ENCODE data around the gene KCNK6.
A peak's percentile ranks its signal among the peaks of the same experiment; 100 is the strongest.

The KCNK6 gene

GRCh38 chr19:38293281-38293680, 26.4 kb upstream of the KCNK6 start:
- intact Hi-C loops (cut with DNase I), result no loop called here
- DNase-seq, result peak in 1 of 10 donors; percentile 71

DNA sequence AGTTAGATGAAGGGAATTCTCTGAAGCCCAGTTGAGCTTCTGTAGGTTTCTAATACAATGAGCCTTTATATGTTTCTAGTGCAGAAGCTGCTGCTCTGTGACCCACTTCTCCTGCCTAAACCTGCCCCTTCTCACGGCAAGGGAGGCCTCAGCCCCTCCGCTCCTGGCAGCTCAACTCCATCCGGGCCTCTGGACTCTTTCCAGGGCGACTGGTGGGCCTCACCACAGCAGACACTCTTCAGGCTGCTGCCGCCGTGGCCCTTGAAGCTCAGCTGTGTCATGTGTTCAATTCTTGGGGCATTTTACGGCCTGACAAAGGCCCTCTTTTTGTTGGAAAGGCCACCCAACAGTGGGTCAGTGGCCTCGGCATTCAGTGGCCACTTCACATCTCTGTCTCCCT, 25.6 kb upstream of the KCNK6 start:
- peak in 3 of 10 donors; percentile 24 to 47 (median 37) for DNase-seq
- intact Hi-C loops (cut with DNase I), result no loop called here

DNA sequence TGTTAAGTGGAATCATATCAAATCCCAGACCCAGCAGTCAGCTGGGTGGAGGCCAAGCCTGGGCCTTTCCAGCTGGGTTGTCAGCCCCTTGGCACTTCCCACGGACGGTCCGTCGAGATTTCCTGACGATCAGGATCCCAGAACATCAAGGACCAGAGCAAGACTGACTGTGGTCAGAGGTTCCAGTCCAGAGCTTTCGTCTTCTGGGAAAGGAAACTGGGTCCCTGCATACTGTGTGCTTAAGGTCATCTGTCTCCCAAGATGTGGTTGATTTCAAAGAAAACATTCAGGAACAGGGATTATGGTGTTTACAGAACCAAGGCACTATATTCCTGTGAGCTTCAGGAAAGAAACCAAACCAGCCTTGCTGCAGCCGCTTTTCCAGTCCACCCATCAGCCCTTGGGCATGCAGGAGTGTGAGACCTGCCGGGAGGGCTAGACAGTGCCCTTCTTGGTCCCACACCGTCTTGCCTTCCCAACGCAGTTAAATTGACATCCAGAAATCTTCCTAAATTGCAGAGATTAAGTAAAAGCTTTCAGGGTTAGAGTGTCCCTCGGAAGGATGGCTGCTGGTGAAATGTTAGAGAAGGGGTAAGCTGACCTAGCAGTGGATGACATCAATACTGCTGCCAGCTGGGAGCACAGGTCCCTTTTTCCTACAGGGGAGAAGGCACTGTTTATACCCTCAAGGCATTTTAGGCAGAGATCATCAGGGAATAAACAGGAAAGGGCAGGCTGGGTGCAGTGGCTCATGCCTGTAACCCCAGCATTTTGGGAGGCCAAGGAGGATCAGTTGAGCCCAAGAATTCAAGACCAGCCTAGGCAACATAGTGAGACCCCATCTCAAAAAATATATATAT, 20.6 kb upstream of the KCNK6 start:
- peak in 1 of 10 donors; percentile 64 for DNase-seq
- intact Hi-C loops (cut with DNase I), result no loop called here

DNA sequence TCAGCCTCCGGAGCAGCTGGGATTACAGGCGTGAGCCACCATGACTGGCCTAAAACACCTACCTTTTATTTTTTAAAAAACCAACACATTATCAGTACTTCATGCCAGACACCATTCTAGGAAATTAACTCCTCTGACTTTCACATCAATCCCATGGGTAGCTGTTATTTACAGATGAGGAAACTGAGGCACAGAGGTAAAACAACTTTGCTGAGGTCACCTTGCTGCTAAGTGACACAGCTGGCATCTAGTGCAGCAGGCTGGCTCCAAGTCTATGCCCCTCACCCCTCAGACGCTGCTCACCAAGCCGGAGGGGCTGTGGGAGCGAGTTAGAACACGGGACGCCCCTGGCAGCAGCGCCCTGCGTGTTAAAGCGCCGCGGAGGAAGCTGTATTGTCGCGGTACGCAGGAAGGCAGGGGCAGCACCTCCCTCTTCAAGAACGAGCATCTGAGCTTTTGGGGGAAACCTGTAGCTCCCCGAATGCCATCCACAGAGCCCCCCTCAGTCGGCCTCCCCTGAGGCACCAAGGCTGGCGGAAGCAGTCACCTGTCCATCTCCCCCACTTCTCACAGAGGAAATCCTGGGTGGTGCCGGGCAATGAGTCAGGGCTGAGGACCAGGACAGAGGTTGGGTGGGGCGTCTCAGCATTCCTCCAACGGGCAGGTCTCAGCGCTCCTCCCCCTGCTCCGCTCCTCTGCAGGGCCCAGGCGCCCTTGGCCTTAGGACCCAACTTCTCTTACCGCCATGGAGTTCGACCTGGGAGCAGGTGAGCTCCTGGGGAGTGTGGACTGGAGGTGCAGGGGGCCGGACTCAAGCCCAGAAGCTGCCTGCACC, 15.9 kb upstream of the KCNK6 start, which contains the start of gene C19orf33:
Gene C19orf33, plus strand, starts transcription at position 735 of the 835 bp plus-strand sequence. Its CDS starts 11 bp downstream, at position 746.
- intact Hi-C loops (cut with DNase I), result no loop called here

DNA sequence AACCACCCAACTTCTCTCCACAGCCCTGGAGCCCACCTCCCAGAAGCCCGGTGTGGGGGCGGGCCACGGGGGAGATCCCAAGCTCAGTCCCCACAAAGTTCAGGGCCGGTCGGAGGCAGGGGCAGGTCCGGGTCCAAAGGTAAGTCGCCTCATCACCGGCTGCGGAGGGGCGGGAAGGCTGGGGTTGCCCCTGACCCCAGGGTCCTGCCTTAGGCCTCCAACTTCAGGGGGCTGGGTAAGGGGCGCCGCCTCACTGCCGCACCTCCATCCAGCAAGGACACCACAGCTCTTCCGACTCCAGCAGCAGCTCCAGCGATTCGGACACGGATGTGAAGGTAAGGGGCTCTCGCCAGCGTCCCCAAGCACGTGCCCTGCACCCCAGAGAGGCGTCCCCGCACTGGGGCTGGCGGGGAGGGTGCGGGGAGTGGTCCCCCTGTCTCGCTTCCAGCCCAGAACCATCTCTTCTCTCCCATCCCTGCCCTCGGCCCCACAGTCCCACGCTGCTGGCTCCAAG, 15.2 kb upstream of the KCNK6 start:
- peak in 1 of 10 donors; percentile 85 for DNase-seq
- intact Hi-C loops (cut with DNase I), result no loop called here

More for the DNA sequence above, 15.9 kb upstream of the KCNK6 start, which contains the start of gene C19orf33:
- DNase-seq, result no peak

DNA sequence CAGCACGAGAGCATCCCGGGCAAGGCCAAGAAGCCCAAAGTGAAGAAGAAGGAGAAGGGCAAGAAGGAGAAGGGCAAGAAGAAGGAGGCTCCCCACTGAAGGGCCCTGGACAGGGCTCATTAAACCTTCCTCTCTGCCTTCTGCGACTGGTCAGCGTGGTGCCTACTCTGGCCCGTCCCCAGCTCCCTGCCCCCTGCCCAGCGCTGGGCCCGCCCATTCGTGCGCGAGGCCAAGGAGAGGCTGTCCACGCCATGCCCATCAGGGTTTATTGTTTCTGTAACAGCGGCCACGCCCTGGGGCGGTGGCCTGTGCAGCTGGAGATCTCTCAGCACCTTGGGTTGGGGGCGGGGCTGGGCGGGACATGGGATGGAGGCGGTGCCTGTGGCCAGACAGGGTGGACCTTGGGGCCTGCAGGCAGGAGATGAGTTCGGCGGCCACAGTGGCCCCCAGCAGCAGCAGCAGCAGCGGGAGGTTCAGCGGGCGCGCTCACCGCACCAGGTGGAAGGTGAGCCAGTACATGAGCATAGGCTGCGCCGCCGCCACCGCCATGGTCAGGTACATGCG, 14.7 kb upstream of the KCNK6 start:
- DNase-seq, result no peak
- intact Hi-C loops (cut with DNase I), result no loop called here

GRCh38 chr19:38306236-38306635, 13.4 kb upstream of the KCNK6 start:
- intact Hi-C loops (cut with DNase I), result no loop called here
- no peak for DNase-seq

DNA sequence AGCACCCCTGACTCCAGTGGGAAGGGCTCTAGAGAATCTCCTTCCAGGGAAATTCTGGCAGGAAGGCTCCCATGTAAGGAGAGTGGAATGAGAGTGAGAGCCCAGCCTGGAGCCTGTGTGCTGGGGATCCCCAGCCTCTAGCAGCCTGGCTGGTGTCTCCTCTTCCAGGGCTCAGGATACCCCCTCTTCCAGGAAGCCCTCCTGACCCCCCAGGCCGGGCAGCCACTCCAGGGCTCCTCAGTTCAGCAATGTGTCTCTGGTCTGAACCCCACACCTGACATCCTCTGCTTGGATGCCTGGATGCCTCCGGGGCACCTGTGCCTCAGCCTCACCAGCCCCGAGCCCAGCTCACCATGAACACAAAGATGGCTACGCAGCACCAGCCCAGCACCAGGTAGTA, 12.6 kb upstream of the KCNK6 start:
- DNase-seq, result no peak

DNA sequence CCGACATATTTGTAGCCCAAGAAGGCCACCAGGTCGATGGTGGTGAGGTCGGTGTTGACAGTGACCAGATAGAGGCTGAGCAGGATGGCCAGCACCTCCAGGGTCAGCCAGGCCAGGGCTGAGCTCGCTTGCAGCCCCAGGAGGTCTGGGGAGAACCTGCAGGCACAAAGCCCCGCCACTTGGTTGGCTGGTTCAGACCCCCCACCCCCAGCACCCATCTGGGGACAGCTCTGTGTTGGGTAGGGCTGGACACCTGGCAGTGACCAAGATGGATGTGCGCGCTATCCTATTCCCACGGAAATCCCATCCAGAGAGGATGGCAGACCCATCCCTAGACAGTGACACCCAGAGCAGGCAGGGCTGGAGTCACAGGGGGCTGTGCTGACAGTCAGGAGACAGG, 12.0 kb upstream of the KCNK6 start:
- intact Hi-C loops (cut with DNase I), result no loop called here
- no peak for DNase-seq

More for the DNA sequence above, 12.6 kb upstream of the KCNK6 start:
- intact Hi-C loops (cut with DNase I), result no loop called here

DNA sequence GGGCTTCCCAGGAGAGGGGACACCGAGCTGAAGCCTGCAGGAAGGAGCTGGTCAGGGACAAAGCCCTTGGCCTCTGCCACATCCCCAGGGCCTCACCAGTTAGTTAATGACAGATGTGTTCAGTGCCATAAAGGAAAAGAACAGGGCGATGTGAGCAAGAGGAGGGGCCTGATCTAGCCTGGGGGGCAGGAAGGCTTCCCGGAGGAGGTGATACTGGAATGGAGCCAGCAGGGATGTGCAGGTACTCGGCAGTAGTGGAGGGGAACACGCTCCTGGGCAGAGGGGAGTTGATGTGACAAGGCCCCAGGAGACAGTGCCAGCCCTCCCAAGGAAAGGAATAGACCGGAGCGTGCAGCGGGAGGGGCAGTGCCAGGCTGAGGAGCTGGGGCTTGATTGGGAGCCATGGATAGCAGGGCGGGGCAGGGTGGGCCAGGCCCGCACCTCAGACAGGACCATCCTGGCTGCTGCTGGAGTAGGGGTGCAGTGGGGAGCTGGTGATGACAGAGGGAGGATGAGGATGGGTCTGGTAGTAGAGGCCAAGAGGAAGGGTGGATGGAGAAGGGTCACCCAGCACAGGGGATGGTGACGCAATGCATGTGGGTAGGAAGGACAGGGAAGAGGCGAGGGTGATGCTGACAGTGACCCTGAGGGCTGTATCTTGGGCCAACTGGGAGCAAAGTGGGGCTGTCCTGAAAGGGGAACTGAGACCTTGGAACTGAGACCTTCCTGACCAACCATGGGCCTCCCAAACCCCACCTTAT, 11.5 kb upstream of the KCNK6 start:
- intact Hi-C loops (cut with DNase I), result no loop called here
- DNase-seq, result no peak

DNA sequence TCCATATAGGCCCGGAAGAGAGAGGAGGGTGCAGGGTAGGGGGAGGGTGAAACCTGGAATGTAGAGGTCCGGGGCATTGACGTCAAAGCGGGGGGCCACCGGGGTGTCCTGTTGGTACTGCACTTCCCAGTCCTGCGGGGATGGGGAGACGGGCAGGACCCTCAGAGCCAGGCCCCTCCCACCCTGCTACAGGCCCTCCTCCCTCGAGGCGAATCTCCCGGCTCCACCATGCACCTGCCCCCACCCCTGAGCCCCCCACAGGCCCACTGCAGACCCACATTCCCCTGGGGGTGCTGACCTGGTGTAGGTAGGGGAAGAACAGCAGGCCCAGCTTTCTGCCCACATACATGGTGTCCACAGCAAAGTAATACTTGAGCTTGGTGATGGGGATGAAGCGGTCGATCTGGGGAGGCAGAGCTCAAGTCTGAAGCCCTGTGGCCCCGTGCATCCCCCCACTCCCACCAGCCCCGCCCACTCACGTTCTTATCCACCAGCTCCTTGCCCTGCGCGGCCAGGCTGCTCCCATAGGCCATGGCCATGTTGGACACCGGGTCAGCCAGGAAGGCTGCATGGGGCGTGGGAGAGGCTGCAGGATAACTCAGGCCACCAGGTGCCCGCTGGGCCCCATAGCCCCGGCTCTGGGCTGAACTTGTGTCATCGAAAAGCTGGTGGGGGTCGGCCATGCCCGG, 10.6 kb upstream of the KCNK6 start:
- peak in 1 of 10 donors; percentile 67 for DNase-seq
- intact Hi-C loops (cut with DNase I), result no loop called here

DNA sequence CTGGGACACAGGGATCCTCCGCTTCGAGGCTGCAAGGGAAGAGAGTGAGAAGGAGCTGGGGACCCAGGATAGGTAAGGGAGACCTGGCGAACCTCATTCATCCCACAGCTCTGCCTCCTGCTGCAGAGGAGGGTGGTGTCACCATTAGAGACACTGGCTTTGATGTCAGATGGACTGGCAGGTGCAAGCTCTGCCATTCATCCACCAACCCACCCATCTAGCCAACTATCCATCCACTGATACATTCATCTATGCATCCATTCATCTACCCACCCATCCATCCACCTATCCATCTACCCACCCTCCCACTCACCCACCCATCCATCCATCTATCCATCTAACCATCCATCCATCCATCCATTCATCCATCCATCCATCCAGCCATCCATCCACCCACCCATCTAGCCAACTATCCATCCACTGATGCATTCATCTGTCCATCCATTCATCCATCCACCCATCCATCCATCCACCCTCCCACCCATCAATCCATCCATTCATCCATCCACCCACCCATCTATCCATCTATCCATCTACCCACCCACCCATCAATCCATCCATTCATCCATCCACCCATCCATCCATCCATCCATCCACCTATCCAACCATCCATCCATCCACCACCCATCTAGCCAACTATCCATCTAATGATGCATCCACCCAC, 9.9 kb upstream of the KCNK6 start:
- intact Hi-C loops (cut with DNase I), result no loop called here
- DNase-seq, result no peak

- intact Hi-C loops (cut with DNase I), result no loop called here
- no peak for DNase-seq
Observed at GRCh38 chr19:38310279-38310670, 9.4 kb upstream of the KCNK6 start.

DNA sequence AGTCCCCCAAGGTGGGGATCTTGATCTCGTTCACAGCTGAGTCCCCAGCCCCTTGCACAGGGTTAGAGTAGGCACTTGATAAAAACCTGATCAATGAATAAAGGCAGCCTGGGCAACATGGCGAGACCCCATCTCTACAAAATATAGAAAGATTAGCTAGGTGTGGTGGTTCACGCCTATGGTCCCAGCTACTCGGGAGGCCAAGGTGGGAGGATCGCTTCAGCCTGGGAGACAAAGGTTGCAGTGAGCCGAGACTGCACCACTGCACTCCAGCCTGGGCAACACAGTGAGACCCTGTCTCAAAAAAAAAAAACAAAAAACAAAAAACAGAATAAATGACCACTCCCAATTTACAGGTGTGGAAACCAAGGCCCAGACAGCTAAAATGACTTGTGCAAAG, 8.7 kb upstream of the KCNK6 start:
- intact Hi-C loops (cut with DNase I), result no loop called here

GRCh38 chr19:38315657-38316476, 3.8 kb upstream of the KCNK6 start, which contains the start of gene YIF1B:
TSS of gene YIF1B (minus strand) at chr19:38315947. CDS start at chr19:38315917, 30 bp downstream.
- DNase-seq, result peak; percentile 92 to 100 (median 96)
- intact Hi-C loops (cut with DNase I), result no loop called here

More for the DNA sequence above, 8.7 kb upstream of the KCNK6 start:
- DNase-seq, result no peak

- intact Hi-C loops (cut with DNase I), result no loop called here
- DNase-seq, result no peak
Observed at GRCh38 chr19:38316477-38317067, 3.1 kb upstream of the KCNK6 start.

- DNase-seq, result no peak
- intact Hi-C loops (cut with DNase I), result no loop called here
Observed at GRCh38 chr19:38317104-38317612, 2.5 kb upstream of the KCNK6 start.
